Measurements from ENCODE around the gene KLF5. TPM values are rescaled to one million over a fixed set of nuclear protein-coding genes. Genes with fewer than 3 reads are reported as not detected.

The KLF5 gene
- total and polyA plus RNA-seq, 10 of the 15 experiments (the other 5 are each of a cell fraction or from before 2014, with no cell fraction given) = 0.43 to 5.2 (median 1.0) TPM

- TF ChIP-seq, protein P1, sequence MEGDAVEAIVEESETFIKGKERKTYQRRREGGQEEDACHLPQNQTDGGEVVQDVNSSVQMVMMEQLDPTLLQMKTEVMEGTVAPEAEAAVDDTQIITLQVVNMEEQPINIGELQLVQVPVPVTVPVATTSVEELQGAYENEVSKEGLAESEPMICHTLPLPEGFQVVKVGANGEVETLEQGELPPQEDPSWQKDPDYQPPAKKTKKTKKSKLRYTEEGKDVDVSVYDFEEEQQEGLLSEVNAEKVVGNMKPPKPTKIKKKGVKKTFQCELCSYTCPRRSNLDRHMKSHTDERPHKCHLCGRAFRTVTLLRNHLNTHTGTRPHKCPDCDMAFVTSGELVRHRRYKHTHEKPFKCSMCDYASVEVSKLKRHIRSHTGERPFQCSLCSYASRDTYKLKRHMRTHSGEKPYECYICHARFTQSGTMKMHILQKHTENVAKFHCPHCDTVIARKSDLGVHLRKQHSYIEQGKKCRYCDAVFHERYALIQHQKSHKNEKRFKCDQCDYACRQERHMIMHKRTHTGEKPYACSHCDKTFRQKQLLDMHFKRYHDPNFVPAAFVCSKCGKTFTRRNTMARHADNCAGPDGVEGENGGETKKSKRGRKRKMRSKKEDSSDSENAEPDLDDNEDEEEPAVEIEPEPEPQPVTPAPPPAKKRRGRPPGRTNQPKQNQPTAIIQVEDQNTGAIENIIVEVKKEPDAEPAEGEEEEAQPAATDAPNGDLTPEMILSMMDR (IDR thresholded peaks at IDR 0.05 in 2 of 3, conservative IDR thresholded peaks at IDR 0.05 in 1 of 3; ENCODE audit: control insufficient read depth in 2 of 3, extremely low read depth in 1 of 3, insufficient read depth in 1 of 3, low read depth in 3 of 3, low read length in 3 of 3) = no peak
- TF ChIP-seq BCLAF1 (IDR thresholded peaks at IDR 0.05) = no peak
- no peak for TF ChIP-seq EGR1 (IDR thresholded peaks at IDR 0.05; ENCODE audit: borderline replicate concordance in 1 of 2, low read depth in 2 of 2, low read length in 2 of 2)
- TF ChIP-seq NFXL1 (IDR thresholded peaks at IDR 0.05; ENCODE audit: borderline replicate concordance) = no peak
- no peak for TF ChIP-seq HCFC1 (IDR thresholded peaks at IDR 0.05; ENCODE audit: low read length)
- no peak for TF ChIP-seq ZNF622 (IDR thresholded peaks at IDR 0.05)
- no peak for TF ChIP-seq NFYB (IDR thresholded peaks at IDR 0.05; ENCODE audit: insufficient read depth, low read depth, low read length)
Observed at GRCh38 chr13:73119612-73120011, 60.8 kb downstream of the KLF5 start (continued).

Small RNA genes lying within 50 kb of the gene (small RNA-seq; reads per million reads assigned to genes)
- gene RNU6-66P = not detected

All from GM12878 (cell line).